NCI-H446 (cell line): ENCODE data around the gene F5.
A peak's percentile ranks its signal among the peaks of the same experiment; 100 is the strongest.

Source experiments
- DNase-seq, 2 experiments: peaks; one replicate each; lab custom pipeline; 2025; lab: John Stamatoyannopoulos, UW

Gene F5

DNA sequence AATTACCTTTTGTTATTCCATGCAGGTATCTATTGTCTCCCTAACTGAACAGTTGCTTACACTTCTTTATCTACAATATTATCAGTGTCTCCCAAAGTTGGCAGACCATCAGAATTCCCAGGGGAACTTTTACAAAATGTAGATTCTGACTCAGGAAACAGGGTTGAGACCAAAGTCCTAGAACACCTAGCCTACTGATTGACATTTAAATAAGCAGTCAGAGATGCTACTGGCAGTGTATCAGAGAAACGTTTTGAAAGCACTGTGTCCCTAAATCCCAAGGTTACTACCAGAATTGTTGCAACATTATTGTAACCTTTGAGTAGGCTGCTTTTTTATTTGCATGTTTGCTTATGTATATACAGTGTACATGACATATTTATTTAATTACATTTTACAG, 1.8 kb upstream of the F5 start:
- no peak for DNase-seq

DNA sequence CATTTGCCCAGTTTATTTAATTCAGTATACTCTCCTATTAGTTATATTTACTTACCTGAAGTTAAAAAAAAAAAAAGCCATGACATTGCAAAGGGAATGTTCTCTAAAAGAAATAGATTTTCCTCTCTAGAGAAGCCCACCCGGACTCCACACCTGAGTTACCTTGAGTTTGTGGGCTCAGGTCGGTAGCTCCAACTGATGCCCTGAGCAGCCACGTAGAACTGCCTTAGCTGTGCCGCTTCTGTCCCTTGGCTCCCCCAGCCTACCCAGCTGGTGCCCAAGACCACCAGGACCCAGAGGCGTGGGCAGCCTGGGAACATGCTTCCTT, 250 bp downstream of the F5 start:
- DNase-seq: no peak

DNA sequence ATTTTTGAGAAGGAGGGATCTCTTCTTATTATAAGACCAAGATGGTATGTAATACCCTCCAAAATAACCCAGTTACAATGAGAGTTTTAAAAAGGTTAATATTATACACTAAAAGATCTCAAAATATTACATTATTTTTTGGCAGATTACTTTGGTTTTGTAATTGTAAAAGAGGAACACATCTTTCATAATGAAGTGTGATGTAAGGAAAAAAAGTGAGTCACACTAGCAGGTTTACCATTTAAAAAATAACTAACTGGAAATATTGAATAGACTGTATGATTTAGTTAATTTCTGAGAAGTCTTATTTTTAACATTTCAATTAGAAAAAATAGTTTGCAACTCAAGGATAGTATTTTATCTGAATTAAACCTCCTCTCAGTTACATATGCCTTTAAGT, 1.1 kb downstream of the F5 start:
- no peak for DNase-seq

DNA sequence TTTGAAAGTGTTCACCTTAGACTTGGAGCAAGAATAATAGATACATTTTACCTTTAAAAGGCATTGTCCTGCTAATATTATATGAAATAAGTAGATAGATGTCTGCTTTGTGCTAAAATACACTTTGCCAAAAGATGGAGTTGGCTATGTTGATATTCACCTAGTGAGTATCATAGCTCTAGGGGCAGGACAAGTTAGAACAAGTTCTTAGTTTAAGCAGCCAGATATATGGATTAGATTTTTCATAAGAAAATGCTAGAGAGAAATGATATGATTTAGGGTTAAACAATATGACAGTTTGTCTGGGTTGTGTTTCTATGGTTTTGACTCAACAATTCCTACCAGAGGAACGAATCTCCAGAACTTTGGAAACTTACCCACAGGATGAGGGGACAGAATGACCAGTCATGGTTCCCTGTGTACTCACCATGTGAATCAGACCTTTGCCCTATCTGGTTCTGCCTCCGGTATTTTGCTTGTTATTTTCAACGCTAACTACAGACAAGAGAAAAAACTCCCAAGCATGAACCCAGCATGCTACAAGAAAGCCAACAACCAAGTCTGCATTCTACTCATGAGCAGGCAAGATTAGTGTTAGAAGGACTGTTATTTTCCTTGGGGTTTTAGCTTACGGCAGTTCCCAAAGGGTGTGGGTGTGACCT, 1.7 kb downstream of the F5 start:
- no peak for DNase-seq

DNA sequence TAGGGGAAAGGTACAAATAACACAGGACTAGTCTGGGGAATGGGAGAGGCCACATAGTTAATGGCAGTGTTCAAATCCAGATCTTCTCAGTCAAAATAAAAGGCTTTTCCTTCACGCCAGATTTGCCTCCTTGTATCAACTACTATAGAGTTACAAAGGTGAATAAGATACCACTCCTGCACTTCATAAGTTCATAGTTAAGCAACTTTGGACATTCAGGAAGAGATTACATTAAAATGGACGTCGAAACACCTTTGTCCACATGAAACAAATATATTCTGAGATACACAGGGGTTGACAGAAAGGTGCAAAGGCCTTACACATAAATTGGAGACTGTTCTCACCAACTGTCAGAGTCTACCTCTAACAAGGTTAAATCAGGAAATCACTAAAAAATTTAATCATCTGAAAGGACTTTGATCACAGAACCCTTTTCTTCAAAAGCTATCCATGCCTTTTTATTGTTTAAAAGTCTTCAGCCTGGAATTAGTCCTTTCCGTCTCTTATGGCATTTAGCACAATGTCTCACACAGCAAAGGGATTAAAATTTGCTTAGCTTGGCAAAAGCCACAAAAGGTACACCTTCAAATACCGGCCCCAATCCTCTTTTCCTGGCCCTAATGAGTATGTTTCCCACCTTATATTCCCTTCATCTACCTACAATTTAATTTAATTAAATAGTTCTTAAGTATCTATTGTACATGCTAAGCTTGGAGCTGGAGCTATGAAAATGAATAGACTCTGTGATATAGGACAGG, 8.1 kb downstream of the F5 start:
- no peak for DNase-seq

- DNase-seq: peak; percentile 72 to 80
These were observed 9.3 kb downstream of the F5 start for GRCh38 chr1:169576935-169577331.

GRCh38 chr1:169576241-169576934, 9.9 kb downstream of the F5 start:
- peak; percentile 76 to 80 for DNase-seq

DNA sequence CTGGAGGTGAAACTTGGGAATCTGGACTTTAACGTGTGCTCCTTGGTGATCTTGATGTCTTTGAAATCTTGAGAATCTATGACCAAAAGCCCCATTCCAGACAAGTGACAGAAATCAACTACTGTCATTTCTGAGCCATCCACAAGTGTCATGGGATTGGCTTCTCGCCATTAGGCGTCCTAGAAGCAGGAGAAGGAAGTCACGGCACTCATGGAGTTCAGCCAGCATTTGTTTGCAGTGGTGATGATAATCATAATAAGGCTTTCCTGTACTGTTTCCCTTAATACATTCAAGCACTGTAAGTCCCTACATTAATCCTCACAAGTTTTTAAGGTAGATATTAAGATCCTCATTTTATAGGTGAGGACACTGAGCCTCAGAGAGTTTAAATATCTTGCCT, 11.9 kb downstream of the F5 start:
- DNase-seq: no peak

- DNase-seq: no peak
These were observed 14.1 kb downstream of the F5 start for GRCh38 chr1:169572187-169572586.

DNA sequence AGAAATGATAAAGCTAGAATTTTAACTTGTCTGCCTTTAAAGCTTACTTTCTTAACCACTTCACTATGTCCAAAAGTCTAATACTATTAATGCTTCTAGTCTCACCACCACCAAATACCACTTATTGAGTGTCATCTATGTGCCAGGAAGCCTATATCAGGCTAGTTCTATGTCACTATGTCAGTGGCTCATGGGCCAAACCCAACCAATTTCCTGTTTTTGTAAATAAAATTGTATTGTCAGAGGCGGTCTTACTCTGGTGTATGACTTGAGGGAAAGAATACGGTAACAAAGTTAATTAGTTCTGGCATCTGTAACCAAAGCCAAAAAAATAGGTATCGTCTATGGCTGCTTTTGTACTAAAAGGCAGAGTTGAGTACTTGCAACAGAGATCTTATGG, 14.8 kb downstream of the F5 start:
- no peak for DNase-seq

DNA sequence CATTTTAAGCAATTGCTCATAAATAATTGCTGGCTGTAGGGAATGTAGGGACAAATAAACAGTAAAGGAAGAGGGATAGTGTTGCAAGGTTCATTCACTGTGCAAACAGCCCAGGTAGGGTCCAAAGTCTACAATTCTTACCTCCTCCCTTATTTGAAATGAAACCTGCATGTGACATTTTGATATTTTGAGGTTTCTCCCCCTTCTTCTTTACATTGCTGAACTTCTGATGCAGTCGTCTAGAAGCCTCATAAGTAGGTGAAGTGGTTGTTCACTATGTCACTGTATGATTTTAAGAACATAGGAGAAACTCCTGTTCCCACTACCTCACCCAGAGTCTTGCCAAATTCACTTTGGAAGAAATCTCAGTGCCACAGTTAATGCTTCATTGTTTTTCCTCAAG, 16.1 kb downstream of the F5 start:
- no peak for DNase-seq

DNA sequence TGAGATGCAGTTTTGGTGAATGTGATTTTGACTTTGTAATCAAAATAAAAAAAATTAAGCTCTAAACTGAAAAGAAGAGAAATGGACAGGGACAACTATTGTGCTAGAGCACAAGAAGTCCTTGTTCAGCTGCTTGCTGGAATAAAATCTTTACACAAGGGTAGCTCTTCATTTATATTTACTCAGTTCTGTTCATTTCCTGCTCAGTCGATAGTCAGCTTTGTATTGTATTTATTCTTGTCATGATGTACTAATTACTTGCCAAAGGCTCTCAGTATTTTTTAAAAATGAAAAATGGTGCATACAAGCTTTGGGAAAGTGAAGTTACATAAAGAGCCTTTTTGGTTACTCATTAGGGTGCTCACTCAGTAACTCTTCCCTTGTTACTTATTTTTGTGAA, 17.8 kb downstream of the F5 start:
- no peak for DNase-seq

GRCh38 chr1:169565335-169566271, 20.7 kb downstream of the F5 start:
- no peak for DNase-seq

GRCh38 chr1:169563650-169564049, 22.6 kb downstream of the F5 start:
- DNase-seq: no peak

DNA sequence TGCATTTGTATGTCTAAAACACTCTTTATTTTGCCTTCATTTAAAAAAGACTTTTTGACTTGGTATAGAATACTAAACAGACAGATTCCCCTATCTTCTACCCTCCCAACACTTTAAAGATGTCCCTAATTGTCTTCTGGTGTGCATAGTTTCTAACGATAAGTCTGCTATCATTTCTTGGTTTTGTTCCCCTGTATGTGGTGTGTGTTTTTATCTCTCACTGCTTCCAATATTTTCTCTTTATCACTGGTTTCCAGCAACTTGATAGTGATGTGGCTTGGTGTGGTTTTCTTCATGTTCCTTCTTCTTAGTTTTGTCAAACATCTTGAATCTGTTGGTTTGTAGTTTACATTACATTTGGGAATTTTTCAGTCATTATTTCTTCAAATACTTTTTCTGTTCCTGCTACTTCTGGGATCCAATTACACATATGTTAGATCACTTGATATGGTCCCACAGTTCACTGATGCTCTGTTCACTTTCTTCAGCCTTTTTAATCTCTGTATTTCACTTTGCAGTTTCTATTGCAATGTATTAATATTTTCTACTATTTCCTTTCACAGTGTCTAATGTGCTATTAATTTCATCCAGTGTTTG, 23.2 kb downstream of the F5 start:
- no peak for DNase-seq

DNA sequence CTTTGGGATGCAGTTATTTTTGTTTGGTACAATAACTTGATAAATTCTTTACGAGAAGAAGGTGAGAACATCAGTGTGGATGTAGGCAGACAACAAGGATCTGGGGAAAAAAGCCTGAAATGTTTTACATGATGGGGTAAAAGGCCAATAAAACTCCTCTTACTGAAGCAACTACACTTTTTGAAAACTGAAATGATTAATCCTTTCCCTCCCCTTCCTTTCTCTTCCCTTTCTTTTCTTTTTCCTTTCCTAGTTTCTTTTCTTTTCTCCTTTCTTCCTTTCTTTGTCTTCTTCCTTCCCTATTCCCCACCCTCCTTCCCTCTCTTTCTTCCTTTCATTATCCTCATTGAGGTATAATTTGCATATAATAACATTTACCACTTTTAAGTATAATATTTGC, 24.6 kb downstream of the F5 start:
- DNase-seq: no peak

GRCh38 chr1:169557131-169557530, 29.1 kb downstream of the F5 start:
- no peak for DNase-seq

DNA sequence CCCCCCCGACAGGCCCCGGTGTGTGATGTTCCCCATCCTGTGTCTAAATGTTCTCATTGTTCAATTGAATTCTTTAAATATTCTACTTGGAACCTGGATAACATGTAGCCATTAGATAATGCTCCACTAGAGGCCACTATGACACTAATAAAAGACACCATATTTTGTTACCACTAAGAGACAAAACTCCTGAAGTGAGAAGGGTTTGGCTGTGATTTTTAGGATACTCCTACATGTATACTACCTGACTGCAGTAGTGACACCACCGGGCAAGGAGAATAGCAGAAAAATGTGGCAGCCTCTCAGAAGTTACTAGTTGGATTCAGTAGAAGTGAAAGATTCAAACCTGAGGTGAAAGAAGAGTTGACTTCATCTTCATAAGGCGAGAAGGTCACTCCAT, 36.0 kb downstream of the F5 start:
- peak; percentile 28 to 61 for DNase-seq

- no peak for DNase-seq
These were observed 38.0 kb downstream of the F5 start for GRCh38 chr1:169548282-169548681.

DNA sequence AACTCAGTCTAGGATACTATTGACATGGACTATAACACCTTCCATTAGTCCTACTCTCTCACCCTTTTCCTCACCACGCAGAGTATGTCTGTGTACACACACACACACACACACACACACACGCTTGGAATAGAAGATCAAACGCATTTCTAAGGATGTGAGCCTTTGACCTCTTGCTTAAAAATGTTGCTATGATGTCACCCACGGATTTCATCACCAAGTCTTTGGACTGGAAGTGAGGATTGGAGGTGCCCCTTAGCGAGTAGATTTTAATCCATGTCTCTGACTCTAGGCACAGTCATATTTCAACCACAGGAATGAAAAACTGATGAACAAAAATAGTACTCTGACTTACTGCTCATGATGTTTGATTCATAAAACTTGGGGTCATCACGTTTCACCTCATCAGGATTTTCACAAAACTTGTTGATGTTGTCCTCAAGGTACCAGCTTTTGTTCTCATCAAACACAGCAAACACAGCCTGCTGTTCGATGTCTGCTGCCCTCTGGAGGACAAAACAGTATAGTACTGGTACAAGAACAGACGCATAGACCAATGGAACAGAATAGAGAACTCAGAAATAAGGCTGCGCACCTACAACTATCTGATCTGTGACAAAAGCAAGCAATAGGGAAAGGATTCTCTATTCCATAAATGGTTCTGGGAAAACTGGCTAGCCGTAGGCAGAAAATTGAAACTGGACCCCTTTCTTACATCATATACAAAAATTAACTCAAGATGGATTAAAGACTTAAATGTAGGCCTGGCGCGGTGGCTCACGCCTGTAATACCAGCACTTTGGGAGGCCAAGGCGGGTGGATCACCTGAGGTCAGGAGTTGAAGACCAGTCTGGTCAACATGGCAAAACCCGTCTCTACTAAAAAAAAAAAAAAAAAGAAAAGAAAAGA, 39.9 kb downstream of the F5 start:
- peak; percentile 80 to 84 for DNase-seq

DNA sequence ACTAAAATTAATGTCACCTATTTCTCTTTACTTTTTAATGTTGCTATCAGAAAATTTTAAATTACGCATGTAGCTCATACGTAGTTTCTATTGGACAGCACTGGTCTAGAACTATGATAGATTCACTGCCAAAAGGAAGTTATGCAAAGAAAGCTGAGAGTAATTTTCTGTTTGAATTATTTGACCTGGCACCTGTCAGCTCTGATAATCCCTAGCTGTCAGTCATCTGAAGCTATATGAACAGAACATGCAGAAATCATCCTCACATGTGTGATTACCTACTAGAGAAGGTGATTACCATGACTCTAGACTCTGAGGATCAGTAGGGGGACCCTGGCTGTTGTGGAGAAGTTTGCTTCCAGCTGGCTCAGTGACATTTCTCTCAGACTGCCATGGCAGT, 40.8 kb downstream of the F5 start:
- DNase-seq: no peak
